Osteoblast (primary cell): ENCODE results near the gene TSPO2. TPM values are rescaled to one million over a fixed set of nuclear protein-coding genes. Genes with fewer than 3 reads are reported as not detected.

Experiments
- DNase-seq: peaks from one replicate; pipeline ENCODE4 v3.0.0; 2011; ENCODE audit warnings: low spot score, mixed read lengths; ENCODE audit not compliant: insufficient read length; ENCODE audit errors: missing footprints
- H2AFZ ChIP-seq: 2 replicates; pipeline ENCODE4 v1.6.0; 2011; ENCODE audit warnings: mild to moderate bottlenecking, low read length
- H3K27ac ChIP-seq: 2 replicates; pipeline ENCODE4 v1.5.1; 2011; ENCODE audit warnings: mild to moderate bottlenecking, low read depth, low read length, moderate library complexity
- H3K27me3 ChIP-seq: 2 replicates; pipeline ENCODE4 v1.6.0; 2012; ENCODE audit warnings: mild to moderate bottlenecking, control low read depth, inconsistent platforms, low read length, moderate library complexity; ENCODE audit not compliant: insufficient read depth
- H3K36me3 ChIP-seq: 2 replicates; pipeline ENCODE4 v1.5.1; 2011; ENCODE audit warnings: mild to moderate bottlenecking, low read length, control low read depth, moderate library complexity; ENCODE audit not compliant: insufficient read depth
- H3K4me1 ChIP-seq: 2 replicates; pipeline ENCODE4 v1.5.1; 2011; ENCODE audit warnings: mild to moderate bottlenecking, low read length, control low read depth, moderate library complexity; ENCODE audit not compliant: insufficient read depth
- H3K4me2 ChIP-seq: 2 replicates; pipeline ENCODE4 v1.6.0; 2011; ENCODE audit warnings: mild to moderate bottlenecking, low read length; ENCODE audit not compliant: insufficient read depth
- H3K4me3 ChIP-seq: fragments of 200-600 bp; sonication (generic); 3 replicates; pipeline ENCODE4 v1.5.1; 2012; ENCODE audit warnings: mild to moderate bottlenecking, low read length, inconsistent platforms; ENCODE audit not compliant: insufficient read depth
- H3K79me2 ChIP-seq: 2 replicates; pipeline ENCODE4 v1.6.0; 2012; ENCODE audit warnings: mild to moderate bottlenecking, low read length, control low read depth, inconsistent platforms; ENCODE audit not compliant: insufficient read depth
- H3K9me3 ChIP-seq: 2 replicates; pipeline ENCODE4 v1.5.1; 2011; ENCODE audit warnings: low read depth, low read length, control low read depth
- H4K20me1 ChIP-seq: 2 replicates; pipeline ENCODE4 v1.6.0; 2012; ENCODE audit warnings: mild to moderate bottlenecking, low read length, control low read depth; ENCODE audit not compliant: insufficient read depth
- CTCF ChIP-seq: IDR thresholded peaks from 2 replicates; pipeline ENCODE4 v1.5.1; 2011; ENCODE audit warnings: mild to moderate bottlenecking, low read depth, low read length, moderate library complexity; ENCODE audit errors: extremely low read depth
- total RNA-seq: library from RNA; depleted of rRNA; stranded (reverse); fragments of >200 nt; gene quantifications from 2 replicates; pipeline ENCODE4 v1.2.3, GENCODE V29; 2012

TSPO2 gene
- total RNA-seq, 1 donor, result not detected

DNA sequence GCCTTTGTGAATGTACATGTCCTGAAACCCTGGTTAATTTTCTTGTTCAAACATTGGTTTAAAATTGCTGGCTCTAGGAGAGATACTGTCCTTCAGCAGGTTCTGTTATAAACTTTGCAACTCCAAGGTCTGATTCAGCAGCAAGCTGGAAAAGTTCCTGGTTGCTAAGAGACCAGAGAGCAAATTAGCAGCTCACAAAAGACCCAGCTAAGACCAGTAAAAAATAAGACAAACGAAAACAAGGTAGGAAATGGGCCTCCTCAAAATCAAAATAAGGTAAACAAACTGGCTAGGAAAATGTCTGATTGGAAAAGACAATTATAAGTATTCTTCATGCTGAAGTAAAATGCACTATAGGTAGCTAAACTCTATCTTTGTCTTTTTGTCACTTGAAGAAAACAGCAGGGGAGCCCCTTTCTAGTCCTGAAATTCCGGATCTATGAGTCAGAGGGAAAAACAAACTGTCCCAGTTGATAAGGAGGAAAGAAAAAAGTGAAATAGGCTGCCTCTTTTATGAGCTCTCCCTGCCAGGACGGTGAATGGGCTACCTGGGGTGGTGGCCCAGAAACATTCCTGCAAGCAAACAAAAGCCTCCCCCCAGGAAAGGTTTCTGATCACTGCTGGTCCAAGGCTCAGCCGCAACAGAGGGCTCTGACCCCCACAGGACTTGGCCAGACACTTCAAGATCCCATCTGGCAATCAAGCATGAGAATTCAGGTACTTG, 44.9 kb upstream of the TSPO2 start:
- Histone ChIP-seq H3K36me3 (no peaks in the 10 kb centered on the region), H3K27me3 (peaks cover 16% of the 10 kb centered on the region), H4K20me1 (no peaks in the 10 kb centered on the region), H3K9me3 (no peaks in the 10 kb centered on the region), H3K79me2 (no peaks in the 10 kb centered on the region), H3K4me1 (no peaks in the 10 kb centered on the region), H3K4me2 (no peak overlapping the region), H3K27ac (no peak overlapping the region), H2AFZ (no peak overlapping the region), H3K4me3 (no peak overlapping the region)
- DNase-seq, result no peak
- TF ChIP-seq CTCF, result no peak

DNA sequence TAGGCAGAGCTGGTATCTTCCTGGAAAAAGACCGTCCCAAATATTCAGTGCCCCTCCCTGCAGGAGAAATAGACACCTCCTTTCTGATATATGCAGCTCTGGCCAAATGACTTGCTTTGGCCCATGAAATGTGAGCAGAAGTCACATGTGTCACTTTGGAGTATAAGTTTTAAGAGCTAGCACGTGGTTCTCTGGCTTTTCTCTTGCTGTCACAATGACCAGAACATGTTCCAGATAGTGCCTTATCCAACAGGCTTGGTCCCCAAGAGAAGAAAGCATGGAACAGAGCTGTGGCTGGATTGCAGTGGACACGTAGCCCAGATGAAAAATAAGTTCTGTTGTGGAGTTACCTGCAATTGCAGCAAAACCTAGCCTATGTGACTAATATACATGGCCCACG, 43.6 kb upstream of the TSPO2 start:
- Histone ChIP-seq H3K36me3 (no peaks in the 10 kb centered on the region), H3K4me3 (no peak overlapping the region), H3K27ac (no peak overlapping the region), H3K4me1 (no peaks in the 10 kb centered on the region), H2AFZ (no peak overlapping the region), H3K27me3 (peaks cover 16% of the 10 kb centered on the region), H3K79me2 (no peaks in the 10 kb centered on the region), H4K20me1 (no peaks in the 10 kb centered on the region), H3K9me3 (no peaks in the 10 kb centered on the region), H3K4me2 (no peak overlapping the region)
- TF ChIP-seq CTCF, result no peak
- no peak for DNase-seq

DNA sequence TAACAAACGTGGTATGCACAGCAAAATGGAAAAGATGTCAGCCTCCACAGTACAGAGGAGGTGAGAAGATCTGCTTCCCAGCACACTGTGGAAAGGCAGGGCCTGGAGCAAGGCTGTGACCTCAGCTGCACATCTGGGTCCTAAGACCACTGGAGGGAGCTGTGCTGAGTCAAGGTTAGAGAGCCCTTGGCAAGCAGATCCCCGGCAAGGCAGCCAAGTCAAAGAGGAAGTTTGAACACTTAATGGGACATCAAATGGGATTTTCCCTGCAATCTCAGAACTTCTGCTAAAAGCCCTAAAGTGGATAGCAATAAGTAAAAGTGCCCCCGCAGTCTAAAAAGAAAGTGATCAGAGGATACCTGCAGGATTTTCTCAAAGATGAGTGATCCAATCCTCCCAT, 42.7 kb upstream of the TSPO2 start:
- Histone ChIP-seq H3K4me2 (no peak overlapping the region), H3K27ac (no peak overlapping the region), H3K9me3 (no peaks in the 10 kb centered on the region), H4K20me1 (no peaks in the 10 kb centered on the region), H3K4me3 (no peak overlapping the region), H3K79me2 (no peaks in the 10 kb centered on the region), H3K36me3 (no peaks in the 10 kb centered on the region), H2AFZ (no peak overlapping the region), H3K27me3 (peaks cover 12% of the 10 kb centered on the region), H3K4me1 (no peaks in the 10 kb centered on the region)
- peak; percentile 35 for DNase-seq
- peak; percentile 43 for TF ChIP-seq CTCF

GRCh38 chr6:41000248-41000647, 42.0 kb upstream of the TSPO2 start:
- no peak for TF ChIP-seq CTCF
- no peaks in the 10 kb centered on the region for H4K20me1 ChIP-seq
- H3K4me1 ChIP-seq, result no peaks in the 10 kb centered on the region
- H3K36me3 ChIP-seq, result no peaks in the 10 kb centered on the region
- no peaks in the 10 kb centered on the region for H3K9me3 ChIP-seq
- H3K79me2 ChIP-seq, result no peaks in the 10 kb centered on the region
- H3K4me3 ChIP-seq, result no peak overlapping the region
- no peak overlapping the region for H3K27ac ChIP-seq
- no peak for DNase-seq
- H3K4me2 ChIP-seq, result no peak overlapping the region
- H3K27me3 ChIP-seq, result peaks cover 12% of the 10 kb centered on the region
- H2AFZ ChIP-seq, result no peak overlapping the region
